ENCODE measurements around the gene TAGLN2. TPM values are rescaled to one million over a fixed set of nuclear protein-coding genes. Genes with fewer than 3 reads are reported as not detected.

The TAGLN2 gene
- total and polyA plus RNA-seq, 10 of the 15 experiments (the other 5 are each of a cell fraction or from before 2014, with no cell fraction given) = 155 to 611 (median 363) TPM

DNA sequence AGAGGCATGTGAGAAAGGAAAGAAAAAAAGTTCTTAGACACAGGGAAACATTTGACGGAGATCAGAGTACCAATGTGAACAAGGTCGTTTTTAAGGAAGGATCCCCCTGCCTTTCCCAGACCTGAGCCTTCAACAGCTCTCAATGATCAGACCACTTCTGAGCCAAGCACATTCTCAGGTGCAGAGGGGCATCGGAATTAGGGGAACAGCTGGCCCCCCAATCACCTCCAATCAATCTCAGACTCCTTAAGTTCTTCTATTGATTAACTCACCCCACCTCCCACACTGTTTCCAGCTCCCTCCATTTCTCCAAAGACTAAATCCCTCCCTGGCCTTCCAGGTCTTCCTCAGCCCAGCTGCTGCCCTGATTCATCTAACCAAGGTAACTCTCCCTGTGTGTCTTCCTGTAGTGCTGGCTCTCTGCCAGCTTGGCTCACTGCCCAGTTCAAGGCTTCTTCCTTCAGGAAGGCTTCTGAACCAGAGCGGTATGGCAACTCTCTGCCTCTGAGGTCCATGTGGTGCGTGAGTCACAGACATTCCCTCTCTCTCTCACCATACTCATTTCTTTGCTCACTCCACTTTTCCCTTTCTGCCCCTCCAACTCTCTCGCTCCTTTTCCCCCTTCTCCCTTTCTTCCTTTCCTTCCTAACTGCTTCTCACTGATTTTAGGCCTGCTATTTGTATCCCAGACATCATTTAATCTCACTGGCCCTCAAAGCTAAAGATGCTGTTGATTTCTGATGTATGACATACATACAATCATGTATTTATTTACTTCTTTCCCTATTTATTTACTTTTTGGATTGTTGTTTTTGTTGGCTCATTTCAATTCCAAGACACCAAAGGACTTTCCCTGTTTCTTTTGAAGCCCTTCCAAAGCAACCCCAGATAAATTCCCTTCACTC, 43.4 kb downstream of the TAGLN2 start:
- WGBS (ENCODE audit: insufficient coverage, insufficient replicate concordance, low lambda C conversion rate, missing lambda C conversion rate) = 57% methylated on average over 5 of the region's 6 CpGs
- intact Hi-C loops (cut with micrococcal nuclease; ENCODE audit: unreplicated experiment) (no loop called here), in situ Hi-C loops (cut with MboI) (no loop called here)
- POLR2A ChIA-PET = no interaction called here
- Histone ChIP-seq H3K4me1 (ENCODE audit: control insufficient read depth, insufficient read depth, low read length) (no peaks in the 10 kb centered on the region), H3K36me3 (ENCODE audit: control insufficient read depth in 2 of 2, insufficient read depth in 2 of 2, low read length in 1 of 2) (no peaks in the 10 kb centered on the region), H3K79me2 (ENCODE audit: control insufficient read depth, insufficient read depth, low read length) (no peaks in the 10 kb centered on the region), H3K4me2 (ENCODE audit: control insufficient read depth, insufficient read depth) (no peak overlapping the region), H3K9ac (ENCODE audit: control insufficient read depth, insufficient read depth, low read length) (no peak overlapping the region), H3K9me3 (replicated peaks; ENCODE audit: control insufficient read depth, insufficient read depth, low read length) (no peaks in the 10 kb centered on the region), H3K27me3 (replicated peaks in 1 of 2; ENCODE audit: control insufficient read depth in 2 of 2, insufficient read depth in 2 of 2, low read length in 1 of 2) (no peaks in the 10 kb centered on the region), H3K27ac (ENCODE audit: control insufficient read depth, insufficient read depth) (no peak overlapping the region), H4K20me1 (ENCODE audit: control insufficient read depth, insufficient read depth) (no peaks in the 10 kb centered on the region), H2AFZ (ENCODE audit: control insufficient read depth, low read depth, low read length) (no peak overlapping the region), H3K4me3 (no peak overlapping the region)
- TF ChIP-seq, protein P1, sequence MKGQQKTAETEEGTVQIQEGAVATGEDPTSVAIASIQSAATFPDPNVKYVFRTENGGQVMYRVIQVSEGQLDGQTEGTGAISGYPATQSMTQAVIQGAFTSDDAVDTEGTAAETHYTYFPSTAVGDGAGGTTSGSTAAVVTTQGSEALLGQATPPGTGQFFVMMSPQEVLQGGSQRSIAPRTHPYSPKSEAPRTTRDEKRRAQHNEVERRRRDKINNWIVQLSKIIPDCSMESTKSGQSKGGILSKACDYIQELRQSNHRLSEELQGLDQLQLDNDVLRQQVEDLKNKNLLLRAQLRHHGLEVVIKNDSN (IDR thresholded peaks at IDR 0.05; ENCODE audit: borderline replicate concordance, extremely low read length, insufficient read depth, low read depth, low read length) = no peak
- TF ChIP-seq SPI1 (IDR thresholded peaks at IDR 0.05; ENCODE audit: borderline replicate concordance, insufficient read depth, low read depth, low read length) = no peak
- TF ChIP-seq RCOR1 (conservative IDR thresholded peaks at IDR 0.05; ENCODE audit: low read depth, low read length) = no peak
- no peak for TF ChIP-seq ZNF274 (IDR thresholded peaks at IDR 0.05; ENCODE audit: insufficient read depth, insufficient read length)
- no peak for TF ChIP-seq RUNX3 (IDR thresholded peaks at IDR 0.05; ENCODE audit: low read length)
- TF ChIP-seq CHD1 (IDR thresholded peaks at IDR 0.05; ENCODE audit: low read depth, low read length) = no peak
- TF ChIP-seq, protein P2, sequence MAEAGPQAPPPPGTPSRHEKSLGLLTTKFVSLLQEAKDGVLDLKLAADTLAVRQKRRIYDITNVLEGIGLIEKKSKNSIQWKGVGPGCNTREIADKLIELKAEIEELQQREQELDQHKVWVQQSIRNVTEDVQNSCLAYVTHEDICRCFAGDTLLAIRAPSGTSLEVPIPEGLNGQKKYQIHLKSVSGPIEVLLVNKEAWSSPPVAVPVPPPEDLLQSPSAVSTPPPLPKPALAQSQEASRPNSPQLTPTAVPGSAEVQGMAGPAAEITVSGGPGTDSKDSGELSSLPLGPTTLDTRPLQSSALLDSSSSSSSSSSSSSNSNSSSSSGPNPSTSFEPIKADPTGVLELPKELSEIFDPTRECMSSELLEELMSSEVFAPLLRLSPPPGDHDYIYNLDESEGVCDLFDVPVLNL (IDR thresholded peaks at IDR 0.05; ENCODE audit: low read depth, low read length) = no peak
- TF ChIP-seq NRF1 (conservative IDR thresholded peaks at IDR 0.05; ENCODE audit: low read depth, low read length) = no peak
- TF ChIP-seq, protein P3, sequence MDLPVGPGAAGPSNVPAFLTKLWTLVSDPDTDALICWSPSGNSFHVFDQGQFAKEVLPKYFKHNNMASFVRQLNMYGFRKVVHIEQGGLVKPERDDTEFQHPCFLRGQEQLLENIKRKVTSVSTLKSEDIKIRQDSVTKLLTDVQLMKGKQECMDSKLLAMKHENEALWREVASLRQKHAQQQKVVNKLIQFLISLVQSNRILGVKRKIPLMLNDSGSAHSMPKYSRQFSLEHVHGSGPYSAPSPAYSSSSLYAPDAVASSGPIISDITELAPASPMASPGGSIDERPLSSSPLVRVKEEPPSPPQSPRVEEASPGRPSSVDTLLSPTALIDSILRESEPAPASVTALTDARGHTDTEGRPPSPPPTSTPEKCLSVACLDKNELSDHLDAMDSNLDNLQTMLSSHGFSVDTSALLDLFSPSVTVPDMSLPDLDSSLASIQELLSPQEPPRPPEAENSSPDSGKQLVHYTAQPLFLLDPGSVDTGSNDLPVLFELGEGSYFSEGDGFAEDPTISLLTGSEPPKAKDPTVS (IDR thresholded peaks at IDR 0.05; ENCODE audit: low read depth, low read length) = no peak
- no peak for TF ChIP-seq ATF7 (IDR thresholded peaks at IDR 0.05; ENCODE audit: low read depth)
- TF ChIP-seq BMI1 (IDR thresholded peaks at IDR 0.05; ENCODE audit: borderline replicate concordance) = no peak
- no peak for TF ChIP-seq E4F1 (IDR thresholded peaks at IDR 0.05; ENCODE audit: borderline replicate concordance, partially characterized antibody)
- TF ChIP-seq CHD4 (IDR thresholded peaks at IDR 0.05) = no peak
- no peak for TF ChIP-seq SRF (IDR thresholded peaks at IDR 0.05; ENCODE audit: low read depth in 2 of 2, low read length in 2 of 2)
- CTCF ChIA-PET = interaction anchor here (5.0 kb wide), 1 partner anchor 83 kb away, joined by 23 read pairs; no protein-coding TSS in a partner anchor
- no peak for ATAC-seq
- SMC1A ChIA-PET (ENCODE audit: uncharacterized antibody, unreplicated experiment) = interaction anchor here (1.2 to 2.7 kb wide), 3 partner anchors 8 to 83 kb away, joined by 3 to 15 read pairs (median 8); no protein-coding TSS in a partner anchor
- RAD21 ChIA-PET (ENCODE audit: unreplicated experiment) = interaction anchor here (1.2 kb wide), 1 partner anchor 126 kb away, joined by 4 read pairs; no protein-coding TSS in a partner anchor
- DNase-seq (ENCODE audit: low read depth, low spot score) = no peak
- no TSS peak for BruUV-seq (replicated peaks)
- no peak for FAIRE-seq

Data from GM12878 (cell line).